ENCODE results near the gene TMC7. TPM values are rescaled to one million over a fixed set of nuclear protein-coding genes. Genes with fewer than 3 reads are reported as not detected.

The TMC7 gene
- total and polyA plus RNA-seq, 2 of the 13 experiments (the other 11 are each of a cell fraction or from before 2014, with no cell fraction given), result 1.2 to 5.1 TPM

- TF ChIP-seq SP140L (CRISPR knock-in tag; IDR thresholded peaks at IDR 0.05; ENCODE audit: borderline replicate concordance) (no peak), HNRNPH1 (optimal IDR thresholded peaks at IDR 0.05; ENCODE audit: low read depth, low read length) (no peak), ARNT (IDR thresholded peaks at IDR 0.05) (no peak), HNF1A (IDR thresholded peaks at IDR 0.05; ENCODE audit: low read depth) (no peak), HNF1A (CRISPR knock-in tag; IDR thresholded peaks at IDR 0.05; ENCODE audit: borderline replicate concordance) (no peak), FOXP1 (IDR thresholded peaks at IDR 0.05) (no peak), FOXP1 (CRISPR knock-in tag; IDR thresholded peaks at IDR 0.05) (no peak), HNF4A (CRISPR knock-in tag; IDR thresholded peaks at IDR 0.05) (no peak), TARDBP (CRISPR knock-in tag; IDR thresholded peaks at IDR 0.05) (no peak), MED13 (CRISPR knock-in tag; IDR thresholded peaks at IDR 0.05) (no peak), PAF1 (CRISPR knock-in tag; IDR thresholded peaks at IDR 0.05) (no peak), HNRNPL (IDR thresholded peaks at IDR 0.05; ENCODE audit: low read depth, low read length) (no peak), NFIC (IDR thresholded peaks at IDR 0.05; ENCODE audit: low read length) (no peak), FOXK2 (IDR thresholded peaks at IDR 0.05) (no peak), THAP11 (CRISPR knock-in tag; IDR thresholded peaks at IDR 0.05) (no peak), ZBTB38 (CRISPR knock-in tag; IDR thresholded peaks at IDR 0.05) (no peak), SMAD9 (CRISPR knock-in tag; IDR thresholded peaks at IDR 0.05) (no peak), DDIT3 (CRISPR knock-in tag; IDR thresholded peaks at IDR 0.05) (no peak), SP1 (IDR thresholded peaks at IDR 0.05) (no peak), SP1 (CRISPR knock-in tag; IDR thresholded peaks at IDR 0.05) (no peak), MIER3 (CRISPR knock-in tag; IDR thresholded peaks at IDR 0.05; ENCODE audit: borderline replicate concordance) (no peak), NFE2L1 (CRISPR knock-in tag; IDR thresholded peaks at IDR 0.05; ENCODE audit: borderline replicate concordance) (no peak), ZBTB14 (CRISPR knock-in tag; IDR thresholded peaks at IDR 0.05) (no peak), TAF15 (IDR thresholded peaks at IDR 0.05; ENCODE audit: low read depth, low read length, poor library complexity, severe bottlenecking) (no peak)
- TF ChIP-seq, protein P1, sequence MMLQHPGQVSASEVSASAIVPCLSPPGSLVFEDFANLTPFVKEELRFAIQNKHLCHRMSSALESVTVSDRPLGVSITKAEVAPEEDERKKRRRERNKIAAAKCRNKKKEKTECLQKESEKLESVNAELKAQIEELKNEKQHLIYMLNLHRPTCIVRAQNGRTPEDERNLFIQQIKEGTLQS (CRISPR knock-in tag; IDR thresholded peaks at IDR 0.05), result no peak
- TF ChIP-seq, protein P2, sequence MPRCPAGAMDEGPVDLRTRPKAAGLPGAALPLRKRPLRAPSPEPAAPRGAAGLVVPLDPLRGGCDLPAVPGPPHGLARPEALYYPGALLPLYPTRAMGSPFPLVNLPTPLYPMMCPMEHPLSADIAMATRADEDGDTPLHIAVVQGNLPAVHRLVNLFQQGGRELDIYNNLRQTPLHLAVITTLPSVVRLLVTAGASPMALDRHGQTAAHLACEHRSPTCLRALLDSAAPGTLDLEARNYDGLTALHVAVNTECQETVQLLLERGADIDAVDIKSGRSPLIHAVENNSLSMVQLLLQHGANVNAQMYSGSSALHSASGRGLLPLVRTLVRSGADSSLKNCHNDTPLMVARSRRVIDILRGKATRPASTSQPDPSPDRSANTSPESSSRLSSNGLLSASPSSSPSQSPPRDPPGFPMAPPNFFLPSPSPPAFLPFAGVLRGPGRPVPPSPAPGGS (CRISPR knock-in tag; IDR thresholded peaks at IDR 0.05), result no peak
- TF ChIP-seq, protein P3, sequence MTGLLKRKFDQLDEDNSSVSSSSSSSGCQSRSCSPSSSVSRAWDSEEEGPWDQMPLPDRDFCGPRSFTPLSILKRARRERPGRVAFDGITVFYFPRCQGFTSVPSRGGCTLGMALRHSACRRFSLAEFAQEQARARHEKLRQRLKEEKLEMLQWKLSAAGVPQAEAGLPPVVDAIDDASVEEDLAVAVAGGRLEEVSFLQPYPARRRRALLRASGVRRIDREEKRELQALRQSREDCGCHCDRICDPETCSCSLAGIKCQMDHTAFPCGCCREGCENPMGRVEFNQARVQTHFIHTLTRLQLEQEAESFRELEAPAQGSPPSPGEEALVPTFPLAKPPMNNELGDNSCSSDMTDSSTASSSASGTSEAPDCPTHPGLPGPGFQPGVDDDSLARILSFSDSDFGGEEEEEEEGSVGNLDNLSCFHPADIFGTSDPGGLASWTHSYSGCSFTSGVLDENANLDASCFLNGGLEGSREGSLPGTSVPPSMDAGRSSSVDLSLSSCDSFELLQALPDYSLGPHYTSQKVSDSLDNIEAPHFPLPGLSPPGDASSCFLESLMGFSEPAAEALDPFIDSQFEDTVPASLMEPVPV (CRISPR knock-in tag; IDR thresholded peaks at IDR 0.05), result no peak
Measured at GRCh38 chr16:19066988-19067348, 83.2 kb downstream of the TMC7 start (continued).
